ENCODE measurements around the gene TLE1.
"Not testable (repeated sequence)": the region's sequence is repeated elsewhere in the genome, so short reads cannot be mapped to it uniquely, and the experiment has no call there.

Gene TLE1

GRCh38 chr9:81599837-81600236, 89.5 kb downstream of the TLE1 start:
- DNase-seq, result no peak

- DNase-seq, result no peak
Measured at GRCh38 chr9:81598811-81599210, 90.5 kb downstream of the TLE1 start.

GRCh38 chr9:81598123-81598497, 91.2 kb downstream of the TLE1 start:
- DNase-seq, result no peak

GRCh38 chr9:81597419-81598122, 91.8 kb downstream of the TLE1 start:
- no peak for DNase-seq

GRCh38 chr9:81596679-81597418, 92.5 kb downstream of the TLE1 start:
- no peak for DNase-seq

- no peak for DNase-seq
Measured at GRCh38 chr9:81595887-81596543, 93.3 kb downstream of the TLE1 start.

GRCh38 chr9:81595293-81595692, 94.1 kb downstream of the TLE1 start:
- not testable (repeated sequence) for DNase-seq

GRCh38 chr9:81594415-81594814, 94.9 kb downstream of the TLE1 start:
- DNase-seq, result no peak

GRCh38 chr9:81592887-81593266, 96.5 kb downstream of the TLE1 start:
- no peak for DNase-seq

GRCh38 chr9:81591791-81592190, 97.6 kb downstream of the TLE1 start:
- no peak for DNase-seq

- DNase-seq, result no peak
Measured at GRCh38 chr9:81590688-81591087, 98.7 kb downstream of the TLE1 start.

GRCh38 chr9:81589819-81590218, 99.5 kb downstream of the TLE1 start:
- no peak for DNase-seq

- no peak for DNase-seq
Measured at GRCh38 chr9:81589392-81589791, 100.0 kb downstream of the TLE1 start.

- DNase-seq, result no peak
Measured at GRCh38 chr9:81588148-81588871, 101.0 kb downstream of the TLE1 start.

GRCh38 chr9:81586786-81587185, 102.6 kb downstream of the TLE1 start:
- DNase-seq, result no peak

- no peak for DNase-seq
Measured at GRCh38 chr9:81585191-81585763, 104.1 kb downstream of the TLE1 start.

GRCh38 chr9:81584099-81584498, 105.2 kb downstream of the TLE1 start:
- no peak for DNase-seq

- DNase-seq, result no peak
Measured at GRCh38 chr9:81581986-81582385, 107.4 kb downstream of the TLE1 start.

GRCh38 chr9:81579381-81579780, 110.0 kb downstream of the TLE1 start:
- no peak for DNase-seq

GRCh38 chr9:81578606-81579005, 110.7 kb downstream of the TLE1 start:
- no peak for DNase-seq

GRCh38 chr9:81575956-81576355, 113.4 kb downstream of the TLE1 start:
- DNase-seq, result no peak

- DNase-seq, result no peak
Measured at GRCh38 chr9:81574405-81574804, 114.9 kb downstream of the TLE1 start.

All from RPMI8226 (cell line).